ENCODE data around the gene SERTM2. TPM values are rescaled to one million over a fixed set of nuclear protein-coding genes. Genes with fewer than 3 reads are reported as not detected.
"Not testable (repeated sequence)": the region's sequence is repeated elsewhere in the genome, so short reads cannot be mapped to it uniquely, and the experiment has no call there.

The SERTM2 gene
- total and polyA plus RNA-seq, 12 donors, result not detected

- Histone ChIP-seq H3K4me3 (no peak overlapping the region), H3K4me1 (no peaks in the 10 kb centered on the region), H3K27me3 (peaks cover 0 to 54% (median 0%) of the 10 kb centered on the region in 7 donors), H3K36me3 (no peaks in the 10 kb centered on the region), H3K27ac (no peak overlapping the region), H3K9me3 (no peaks in the 10 kb centered on the region)
- TF ChIP-seq CTCF (IDR thresholded peaks at IDR 0.05), result no peak
- WGBS, 2 donors, result 24 to 32% methylated on average over 2 of the region's 2 CpGs
- no peak for DNase-seq
- no peak for ATAC-seq
- intact Hi-C loops (cut with DNase I), result no loop called here
Measured at GRCh38 chrX:111519215-111519614, 7.8 kb downstream of the SERTM2 start.

- no peak for TF ChIP-seq CTCF (IDR thresholded peaks at IDR 0.05)
- no peaks in the 10 kb centered on the region for H3K36me3 ChIP-seq
- H3K27me3 ChIP-seq, result peaks cover 0 to 58% (median 0%) of the 10 kb centered on the region in 7 donors
- no peak for DNase-seq
- no peaks in the 10 kb centered on the region for H3K4me1 ChIP-seq
- no peaks in the 10 kb centered on the region for H3K9me3 ChIP-seq
- intact Hi-C loops (cut with DNase I), result no loop called here
- H3K4me3 ChIP-seq, result no peak overlapping the region
- H3K27ac ChIP-seq, result no peak overlapping the region
- no peak for ATAC-seq
Measured at GRCh38 chrX:111520506-111520905, 9.1 kb downstream of the SERTM2 start.

GRCh38 chrX:111521169-111521568, 9.7 kb downstream of the SERTM2 start:
- 67 to 69% methylated on average over 1 of the region's 1 CpG for WGBS, 2 donors
- DNase-seq (no peak), ATAC-seq (no peak)
- H3K27me3 ChIP-seq, result peaks cover 0 to 61% (median 0%) of the 10 kb centered on the region in 7 donors
- TF ChIP-seq CTCF (IDR thresholded peaks at IDR 0.05), result no peak
- no peaks in the 10 kb centered on the region for H3K36me3 ChIP-seq
- H3K27ac ChIP-seq, result no peak overlapping the region
- H3K4me3 ChIP-seq, result no peak overlapping the region
- no peaks in the 10 kb centered on the region for H3K4me1 ChIP-seq
- H3K9me3 ChIP-seq, result peaks cover 0 to 4% (median 0%) of the 10 kb centered on the region in 11 donors
- intact Hi-C loops (cut with DNase I), result no loop called here

GRCh38 chrX:111543212-111543741, 31.8 kb downstream of the SERTM2 start:
- Histone ChIP-seq H3K27me3 (peaks cover 0 to 20% (median 0%) of the 10 kb centered on the region in 7 donors), H3K4me3 (no peak overlapping the region), H3K36me3 (no peaks in the 10 kb centered on the region), H3K27ac (no peak overlapping the region), H3K9me3 (no peaks in the 10 kb centered on the region), H3K4me1 (no peaks in the 10 kb centered on the region)
- DNase-seq, result no peak
- no peak for TF ChIP-seq CTCF (IDR thresholded peaks at IDR 0.05)
- ATAC-seq, result no peak
- intact Hi-C loops (cut with DNase I), result no loop called here
- WGBS, 2 donors, result 76 to 91% methylated on average over 3 of the region's 3 CpGs

- H3K9me3 ChIP-seq; H3K27ac ChIP-seq; H3K4me3 ChIP-seq; H3K4me1 ChIP-seq; H3K36me3 ChIP-seq; intact Hi-C loops (cut with DNase I); DNase-seq; ATAC-seq: not testable (repeated sequence)
- peaks cover 0 to 32% (median 0%) of the 10 kb centered on the region in 7 donors for H3K27me3 ChIP-seq
- 72 to 80% methylated on average over 6 of the region's 6 CpGs for WGBS, 2 donors
Measured at GRCh38 chrX:111549235-111549634, 37.8 kb downstream of the SERTM2 start.

All from heart right ventricle (tissue), 16 donors.